Activated CD8-positive, alpha-beta T cell treated with anti-CD3 and anti-CD28 coated beads for 36 hours (primary cell): ENCODE data around the gene RUNX1. TPM values are rescaled to one million over a fixed set of nuclear protein-coding genes. Genes with fewer than 3 reads are reported as not detected.

Experiments
- ATAC-seq: fragments of 200-7000 bp; cut with Tn5 transposase; one replicate; pipeline ENCODE4 v1.10.0; 2021; ENCODE audit warnings: mild to moderate bottlenecking, moderate library complexity
- CTCF ChIA-PET: fragments of 350-600 bp; sonication (Branson Sonifier 250); formaldehyde crosslinking; loops from one replicate; lab custom pipeline; 2021; ENCODE audit warnings: antibody characterized with exemption; lab: Charles Lee
- POLR2A ChIA-PET: fragments of 350-600 bp; sonication (Branson Sonifier 250); formaldehyde crosslinking; loops from one replicate; lab custom pipeline; 2021; ENCODE audit warnings: antibody characterized with exemption; lab: Charles Lee
- DNase-seq: peaks from one replicate; pipeline ENCODE4 v3.0.0-alpha.2; 2020
- H3K27ac Mint-ChIP-seq: one replicate; pipeline ENCODE4 v1.8.0; 2021; ENCODE audit warnings: mild to moderate bottlenecking, mixed read lengths
- H3K27me3 Mint-ChIP-seq: one replicate; pipeline ENCODE4 v1.8.0; 2021; ENCODE audit warnings: mixed read lengths
- H3K36me3 Mint-ChIP-seq: one replicate; pipeline ENCODE4 v1.8.0; 2021; ENCODE audit warnings: low read depth, mixed read lengths
- H3K4me1 Mint-ChIP-seq: one replicate; pipeline ENCODE4 v1.8.0; 2021; ENCODE audit warnings: low read depth, mixed read lengths
- H3K4me3 Mint-ChIP-seq: one replicate; pipeline ENCODE4 v1.8.0; 2021; ENCODE audit warnings: mild to moderate bottlenecking, moderate library complexity, mixed read lengths
- H3K9me3 Mint-ChIP-seq: one replicate; pipeline ENCODE4 v1.8.0; 2021; ENCODE audit warnings: mixed read lengths
- intact Hi-C: fragments of 100-400 bp; cut with micrococcal nuclease; formaldehyde crosslinking; loops from one replicate; pipeline ENCODE4 v1.10.0; 2022
- total RNA-seq, 2 experiments: library from RNA; stranded (reverse); gene quantifications; one replicate each; pipeline ENCODE4 v1.2.3, GENCODE V29; 2021
- TF ChIP-seq, protein P1 (sequence below): fragments of 200-600 bp; IDR thresholded peaks from one replicate; pipeline ENCODE4 v1.8.0; 2022; ENCODE audit warnings: antibody characterized with exemption, mild to moderate bottlenecking

RUNX1 gene
- total RNA-seq, 2 experiments from 2014 or later: 18.7 to 19.0 TPM

DNA sequence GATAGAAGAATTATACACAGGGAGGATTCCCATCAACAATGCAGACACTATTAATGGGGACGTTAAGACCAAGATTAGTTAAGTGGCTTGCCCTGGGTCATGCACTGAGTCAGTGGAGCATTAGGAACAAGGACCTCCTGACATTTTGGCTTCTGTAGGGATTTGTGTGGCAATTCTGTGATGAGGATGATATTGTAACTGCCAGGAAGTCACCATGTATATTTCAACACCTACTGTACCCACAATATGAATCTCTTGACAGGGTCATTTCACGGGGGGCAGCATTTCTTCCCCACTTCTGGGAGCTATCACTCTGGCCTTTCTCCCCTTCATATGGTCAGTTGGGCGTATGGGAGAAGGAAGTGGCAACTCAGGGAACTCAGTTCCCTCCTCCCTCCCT is 134.9 kb downstream of the RUNX1 start:
- CTCF ChIA-PET: interaction anchor here (1.4 kb wide), 1 partner anchor 13 kb away, joined by 3 read pairs; no protein-coding TSS in a partner anchor

DNA sequence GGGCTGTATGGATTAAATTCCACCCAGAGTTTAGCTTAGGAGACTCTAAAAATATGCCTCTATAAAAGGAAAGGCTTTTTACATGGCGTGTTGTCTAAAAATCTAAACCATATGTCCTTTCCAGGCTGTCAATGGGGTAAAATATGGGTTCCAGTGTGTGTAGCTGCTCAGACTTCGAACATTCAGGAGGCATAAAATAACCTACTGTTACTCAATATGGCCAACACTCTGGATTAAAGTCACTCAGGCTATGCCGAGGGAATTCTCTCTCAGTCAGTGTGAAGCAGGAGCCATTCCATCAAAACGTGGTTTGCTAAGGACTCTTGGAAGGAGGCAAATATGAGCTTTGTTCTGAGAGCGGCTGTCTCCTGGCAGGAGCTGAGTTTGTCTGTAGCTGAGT is 135.3 kb downstream of the RUNX1 start:
- Mint-ChIP-seq H3K4me1 (peaks cover 45% of the 10 kb centered on the region), H3K27ac (no peak overlapping the region), H3K36me3 (no peaks in the 10 kb centered on the region), H3K4me3 (no peak overlapping the region), H3K27me3 (no peaks in the 10 kb centered on the region), H3K9me3 (no peaks in the 10 kb centered on the region)
- TF ChIP-seq, protein P1, sequence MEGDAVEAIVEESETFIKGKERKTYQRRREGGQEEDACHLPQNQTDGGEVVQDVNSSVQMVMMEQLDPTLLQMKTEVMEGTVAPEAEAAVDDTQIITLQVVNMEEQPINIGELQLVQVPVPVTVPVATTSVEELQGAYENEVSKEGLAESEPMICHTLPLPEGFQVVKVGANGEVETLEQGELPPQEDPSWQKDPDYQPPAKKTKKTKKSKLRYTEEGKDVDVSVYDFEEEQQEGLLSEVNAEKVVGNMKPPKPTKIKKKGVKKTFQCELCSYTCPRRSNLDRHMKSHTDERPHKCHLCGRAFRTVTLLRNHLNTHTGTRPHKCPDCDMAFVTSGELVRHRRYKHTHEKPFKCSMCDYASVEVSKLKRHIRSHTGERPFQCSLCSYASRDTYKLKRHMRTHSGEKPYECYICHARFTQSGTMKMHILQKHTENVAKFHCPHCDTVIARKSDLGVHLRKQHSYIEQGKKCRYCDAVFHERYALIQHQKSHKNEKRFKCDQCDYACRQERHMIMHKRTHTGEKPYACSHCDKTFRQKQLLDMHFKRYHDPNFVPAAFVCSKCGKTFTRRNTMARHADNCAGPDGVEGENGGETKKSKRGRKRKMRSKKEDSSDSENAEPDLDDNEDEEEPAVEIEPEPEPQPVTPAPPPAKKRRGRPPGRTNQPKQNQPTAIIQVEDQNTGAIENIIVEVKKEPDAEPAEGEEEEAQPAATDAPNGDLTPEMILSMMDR: no peak
- intact Hi-C loops: no loop called here
- ChIA-PET CTCF (interaction anchor here (1.4 kb wide), 1 partner anchor 14 kb away, joined by 3 read pairs; no protein-coding TSS in a partner anchor), POLR2A (interaction anchor here (0.6 to 1.4 kb wide), 4 partner anchors 11 to 820 kb away, joined by 3 to 8 read pairs (median 3); no protein-coding TSS in a partner anchor)
- no peak for ATAC-seq
- DNase-seq: no peak

More for the DNA sequence above, 134.9 kb downstream of the RUNX1 start:
- Mint-ChIP-seq H3K9me3 (no peaks in the 10 kb centered on the region), H3K4me1 (peaks cover 45% of the 10 kb centered on the region), H3K36me3 (no peaks in the 10 kb centered on the region), H3K27ac (no peak overlapping the region), H3K4me3 (no peak overlapping the region), H3K27me3 (no peaks in the 10 kb centered on the region)
- TF ChIP-seq, protein P1: no peak
- POLR2A ChIA-PET: interaction anchor here (0.6 to 1.4 kb wide), 5 partner anchors 11 to 820 kb away, joined by 3 to 8 read pairs (median 3); no protein-coding TSS in a partner anchor
- DNase-seq: no peak
- no peak for ATAC-seq
- intact Hi-C loops: no loop called here

DNA sequence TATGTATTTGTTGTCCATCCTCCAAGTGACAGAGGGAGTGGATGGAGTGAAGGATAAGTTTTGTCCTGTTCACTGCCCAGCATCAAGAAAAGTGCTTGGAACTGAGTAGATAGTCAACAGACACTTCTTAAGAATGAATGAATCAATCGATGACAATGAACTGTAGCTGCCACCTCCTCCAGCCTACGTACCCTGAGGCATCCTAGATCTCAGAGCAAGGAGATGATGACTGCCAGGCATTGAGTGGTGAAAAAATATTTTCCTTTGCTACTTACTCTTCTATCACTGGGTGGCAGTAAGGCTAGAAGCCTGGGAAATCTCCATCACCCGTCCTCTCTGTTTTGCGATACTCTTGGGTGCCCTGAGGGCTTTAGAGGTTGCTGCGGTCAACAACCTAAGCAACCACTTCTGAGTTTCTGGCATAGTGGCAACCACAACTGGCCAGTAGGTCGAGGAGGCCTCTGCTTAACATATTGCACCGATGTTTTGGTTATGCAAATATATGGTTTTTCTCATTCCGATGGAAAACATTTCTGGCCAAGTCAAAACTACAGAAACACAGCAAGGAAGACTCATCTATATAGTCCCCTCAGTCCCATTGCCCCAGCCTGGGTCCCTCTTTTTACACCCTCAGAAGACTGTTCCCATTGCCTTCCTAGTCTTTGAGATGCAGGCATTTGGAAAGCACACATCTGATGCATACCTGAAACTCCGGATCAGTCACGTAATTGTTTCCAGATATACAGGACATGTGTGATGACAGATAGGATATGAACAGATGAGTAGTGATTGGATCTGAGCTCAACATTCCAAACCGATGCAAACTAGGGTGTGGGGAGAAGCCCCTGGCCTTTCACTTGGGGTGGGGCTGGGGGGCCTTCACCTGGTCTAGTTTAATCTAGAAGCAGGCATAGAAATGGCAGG is 136.8 kb downstream of the RUNX1 start:
- ATAC-seq: no peak
- Mint-ChIP-seq H3K27ac (no peak overlapping the region), H3K4me1 (peaks cover 58% of the 10 kb centered on the region), H3K9me3 (no peaks in the 10 kb centered on the region), H3K27me3 (no peaks in the 10 kb centered on the region), H3K4me3 (no peak overlapping the region), H3K36me3 (no peaks in the 10 kb centered on the region)
- POLR2A ChIA-PET: interaction anchor here (1.6 kb wide), 1 partner anchor 12 kb away, joined by 3 read pairs; no protein-coding TSS in a partner anchor
- intact Hi-C loops: no loop called here
- TF ChIP-seq, protein P1: no peak
- CTCF ChIA-PET: no interaction called here
- no peak for DNase-seq

DNA sequence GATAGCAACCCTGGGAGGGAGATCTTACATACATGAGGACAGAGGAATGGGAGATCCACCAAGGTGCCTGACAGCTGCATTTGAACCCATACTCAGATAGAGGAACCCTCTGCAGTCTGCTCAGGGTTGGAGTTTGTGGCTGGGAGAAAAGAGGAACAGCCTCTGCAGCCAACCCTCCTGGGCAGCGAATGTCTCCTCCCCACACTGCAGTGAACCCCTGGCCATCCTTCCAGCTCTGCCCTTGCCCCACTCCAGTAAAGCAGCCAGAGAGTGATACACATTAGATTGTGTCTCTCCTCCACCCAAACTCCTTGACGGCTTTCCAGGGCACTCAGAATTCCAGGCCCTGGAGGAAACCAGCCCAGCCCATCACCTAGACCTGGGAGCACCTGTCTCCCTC is 137.7 kb downstream of the RUNX1 start:
- Mint-ChIP-seq H3K27ac (no peak overlapping the region), H3K27me3 (no peaks in the 10 kb centered on the region), H3K36me3 (no peaks in the 10 kb centered on the region), H3K9me3 (no peaks in the 10 kb centered on the region), H3K4me1 (peaks cover 62% of the 10 kb centered on the region), H3K4me3 (no peak overlapping the region)
- POLR2A ChIA-PET: interaction anchor here (1.6 kb wide), 1 partner anchor 11 kb away, joined by 3 read pairs; no protein-coding TSS in a partner anchor
- ATAC-seq: no peak
- TF ChIP-seq, protein P1: no peak
- intact Hi-C loops: no loop called here
- DNase-seq: no peak
- CTCF ChIA-PET: interaction anchor here (1.0 to 2.4 kb wide), 4 partner anchors 9 to 19 kb away, joined by 3 to 11 read pairs (median 4); no protein-coding TSS in a partner anchor
